ENCODE measurements around the gene SNX25.

SNX25 gene

DNA sequence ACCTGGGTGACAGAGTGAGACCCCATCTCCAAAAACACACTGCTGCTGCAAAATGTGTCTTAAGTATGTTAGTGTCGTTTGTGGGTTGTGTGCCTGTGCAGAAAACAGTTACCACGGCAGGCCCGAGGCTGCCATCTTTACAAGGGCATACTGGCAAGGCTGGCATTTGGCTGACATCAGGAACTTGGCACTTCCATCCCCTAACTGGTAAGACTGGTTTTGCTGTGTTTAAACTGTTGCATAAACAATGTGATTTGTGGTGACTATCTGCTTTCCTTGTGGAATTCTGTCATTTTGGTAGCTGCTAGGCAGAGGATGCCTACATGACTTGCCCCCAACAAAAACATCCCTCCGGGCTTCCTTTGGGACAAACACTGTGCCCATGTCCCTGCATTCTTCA is 174.1 kb downstream of the SNX25 start:
- no peaks in the 10 kb centered on the region for H3K36me3 ChIP-seq (ENCODE audit: control insufficient read depth, insufficient read depth, low read length)
- H3K27me3 ChIP-seq (ENCODE audit: control insufficient read depth, insufficient read depth, low read length), result no peaks in the 10 kb centered on the region
- no peaks in the 10 kb centered on the region for H3K9me3 ChIP-seq (ENCODE audit: control insufficient read depth, low read length)
- peaks cover 9% of the 10 kb centered on the region for H3K4me1 ChIP-seq (ENCODE audit: control insufficient read depth, insufficient read depth, low read length)
- no peak overlapping the region for H3K9ac ChIP-seq (ENCODE audit: low read length)
- H3K4me3 ChIP-seq (ENCODE audit: low read length), result no peak overlapping the region

DNA sequence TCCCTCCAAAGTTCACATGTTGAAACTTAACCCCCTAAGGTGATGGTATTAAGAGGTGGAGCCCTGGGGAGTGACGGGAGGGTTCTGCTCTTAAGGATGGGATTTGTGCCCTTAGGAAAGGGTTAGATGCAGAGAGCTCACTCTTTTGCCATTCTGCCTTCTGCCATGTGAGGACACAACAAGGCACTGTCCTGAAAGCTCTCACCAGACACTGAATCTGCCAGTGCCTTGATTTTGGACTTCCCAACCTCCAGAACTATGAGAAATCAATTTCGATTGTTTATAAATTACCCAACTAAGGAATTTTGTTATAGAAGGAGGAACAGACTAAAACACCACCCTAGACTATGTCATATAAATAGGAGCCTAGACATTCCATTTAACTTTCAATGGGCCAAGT is 174.7 kb downstream of the SNX25 start:
- Histone ChIP-seq H3K27me3 (ENCODE audit: control insufficient read depth, insufficient read depth, low read length) (no peaks in the 10 kb centered on the region), H3K4me3 (ENCODE audit: low read length) (no peak overlapping the region), H3K9me3 (ENCODE audit: control insufficient read depth, low read length) (no peaks in the 10 kb centered on the region), H3K36me3 (ENCODE audit: control insufficient read depth, insufficient read depth, low read length) (no peaks in the 10 kb centered on the region), H3K4me1 (ENCODE audit: control insufficient read depth, insufficient read depth, low read length) (peaks cover 9% of the 10 kb centered on the region), H3K9ac (ENCODE audit: low read length) (no peak overlapping the region)

DNA sequence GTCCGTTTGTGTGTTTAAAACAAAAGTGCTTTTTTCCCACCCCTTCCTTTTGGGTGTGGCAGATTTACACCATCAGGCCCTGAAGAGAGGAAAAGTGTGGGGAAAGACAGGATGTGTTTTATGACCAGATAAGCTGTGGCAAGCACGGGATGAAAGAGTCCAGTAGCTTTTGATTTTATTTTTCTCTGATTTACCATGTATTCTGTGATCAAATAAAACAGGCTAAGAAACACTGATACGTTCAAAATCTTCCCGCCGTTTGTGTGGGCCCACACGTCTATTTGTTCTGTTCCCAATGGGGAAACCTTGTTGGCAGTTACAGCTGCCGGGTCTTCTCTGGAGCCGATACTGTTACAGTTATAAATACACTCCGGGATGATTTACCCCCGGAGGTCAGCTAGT is 175.5 kb downstream of the SNX25 start:
- no peak overlapping the region for H3K9ac ChIP-seq (ENCODE audit: low read length)
- H3K4me1 ChIP-seq (ENCODE audit: control insufficient read depth, insufficient read depth, low read length), result peaks cover 9% of the 10 kb centered on the region
- H3K4me3 ChIP-seq (ENCODE audit: low read length), result no peak overlapping the region

DNA sequence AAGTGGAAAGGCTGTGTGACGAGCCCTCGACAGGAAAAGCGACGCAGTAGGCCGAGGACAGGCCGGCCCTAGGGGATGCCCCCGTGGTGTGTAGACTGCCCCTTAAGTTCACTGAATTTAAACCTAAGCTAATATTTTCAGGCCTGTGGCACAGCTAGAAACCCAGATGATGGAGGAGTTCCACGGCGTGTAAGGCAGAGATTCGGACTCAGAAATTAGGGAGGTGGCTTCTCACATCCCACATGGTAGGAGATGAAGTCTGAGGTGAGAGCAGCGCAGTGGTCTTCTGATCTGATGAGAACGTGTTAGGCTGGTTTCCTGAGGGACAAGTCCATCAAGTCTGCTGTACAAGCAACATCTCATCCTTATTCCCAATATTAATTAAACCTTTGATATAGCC is 178.6 kb downstream of the SNX25 start:
- no peak overlapping the region for H3K9ac ChIP-seq (ENCODE audit: low read length)

More for the DNA sequence above, 175.5 kb downstream of the SNX25 start:
- Histone ChIP-seq H3K27me3 (ENCODE audit: control insufficient read depth, insufficient read depth, low read length) (no peaks in the 10 kb centered on the region), H3K36me3 (ENCODE audit: control insufficient read depth, insufficient read depth, low read length) (no peaks in the 10 kb centered on the region), H3K9me3 (ENCODE audit: control insufficient read depth, low read length) (no peaks in the 10 kb centered on the region)

DNA sequence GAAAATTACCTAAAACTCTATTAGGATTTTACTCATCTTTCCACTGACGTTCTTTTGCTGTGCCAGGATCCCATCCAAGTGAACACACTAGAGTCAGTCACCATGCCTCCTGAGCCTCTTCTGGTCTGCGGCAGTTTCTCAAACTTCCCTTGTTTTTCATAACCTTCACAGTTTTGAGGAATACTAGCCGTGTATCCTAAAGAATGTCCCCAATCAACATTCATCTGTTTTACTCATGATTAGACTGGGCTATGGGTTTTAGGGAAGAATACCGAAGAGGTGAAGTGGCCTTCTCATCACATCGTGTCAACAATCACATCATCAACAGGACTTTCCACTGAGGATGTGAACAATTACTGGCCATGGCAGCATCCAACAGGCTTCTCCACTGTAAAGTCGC is 181.5 kb downstream of the SNX25 start:
- no peaks in the 10 kb centered on the region for H3K27me3 ChIP-seq (ENCODE audit: control insufficient read depth, insufficient read depth, low read length)
- H3K9ac ChIP-seq (ENCODE audit: low read length), result no peak overlapping the region
- H3K9me3 ChIP-seq (ENCODE audit: control insufficient read depth, low read length), result no peaks in the 10 kb centered on the region
- no peaks in the 10 kb centered on the region for H3K4me1 ChIP-seq (ENCODE audit: control insufficient read depth, insufficient read depth, low read length)
- H3K36me3 ChIP-seq (ENCODE audit: control insufficient read depth, insufficient read depth, low read length), result no peaks in the 10 kb centered on the region
- no peak overlapping the region for H3K4me3 ChIP-seq (ENCODE audit: low read length)

More for the DNA sequence above, 178.6 kb downstream of the SNX25 start:
- Histone ChIP-seq H3K4me3 (ENCODE audit: low read length) (no peak overlapping the region), H3K27me3 (ENCODE audit: control insufficient read depth, insufficient read depth, low read length) (no peaks in the 10 kb centered on the region), H3K4me1 (ENCODE audit: control insufficient read depth, insufficient read depth, low read length) (peaks cover 9% of the 10 kb centered on the region), H3K9me3 (ENCODE audit: control insufficient read depth, low read length) (no peaks in the 10 kb centered on the region), H3K36me3 (ENCODE audit: control insufficient read depth, insufficient read depth, low read length) (no peaks in the 10 kb centered on the region)

DNA sequence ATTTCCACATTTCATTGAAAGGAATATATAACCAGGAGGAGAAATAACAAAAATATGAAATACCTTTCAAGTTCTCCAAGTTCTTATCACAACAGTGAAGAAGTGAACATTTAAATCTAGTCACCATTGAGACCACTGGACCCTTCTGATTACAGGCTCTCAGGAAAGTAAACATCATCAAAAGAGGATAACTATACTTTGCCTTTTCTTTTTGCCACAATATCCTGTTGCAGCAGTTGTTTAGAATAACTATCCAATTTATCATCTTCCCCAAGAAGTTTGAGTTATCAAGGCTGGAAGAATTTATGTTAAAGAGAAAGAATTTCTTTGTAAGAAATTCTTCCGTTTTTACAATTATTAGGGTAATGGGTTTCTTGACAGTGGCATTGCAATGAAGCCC is 182.8 kb downstream of the SNX25 start:
- no peak overlapping the region for H3K4me3 ChIP-seq (ENCODE audit: low read length)
- H3K4me1 ChIP-seq (ENCODE audit: control insufficient read depth, insufficient read depth, low read length), result peaks cover 5% of the 10 kb centered on the region
- H3K9me3 ChIP-seq (ENCODE audit: control insufficient read depth, low read length), result no peaks in the 10 kb centered on the region
- no peaks in the 10 kb centered on the region for H3K36me3 ChIP-seq (ENCODE audit: control insufficient read depth, insufficient read depth, low read length)
- no peak overlapping the region for H3K9ac ChIP-seq (ENCODE audit: low read length)
- no peaks in the 10 kb centered on the region for H3K27me3 ChIP-seq (ENCODE audit: control insufficient read depth, insufficient read depth, low read length)

DNA sequence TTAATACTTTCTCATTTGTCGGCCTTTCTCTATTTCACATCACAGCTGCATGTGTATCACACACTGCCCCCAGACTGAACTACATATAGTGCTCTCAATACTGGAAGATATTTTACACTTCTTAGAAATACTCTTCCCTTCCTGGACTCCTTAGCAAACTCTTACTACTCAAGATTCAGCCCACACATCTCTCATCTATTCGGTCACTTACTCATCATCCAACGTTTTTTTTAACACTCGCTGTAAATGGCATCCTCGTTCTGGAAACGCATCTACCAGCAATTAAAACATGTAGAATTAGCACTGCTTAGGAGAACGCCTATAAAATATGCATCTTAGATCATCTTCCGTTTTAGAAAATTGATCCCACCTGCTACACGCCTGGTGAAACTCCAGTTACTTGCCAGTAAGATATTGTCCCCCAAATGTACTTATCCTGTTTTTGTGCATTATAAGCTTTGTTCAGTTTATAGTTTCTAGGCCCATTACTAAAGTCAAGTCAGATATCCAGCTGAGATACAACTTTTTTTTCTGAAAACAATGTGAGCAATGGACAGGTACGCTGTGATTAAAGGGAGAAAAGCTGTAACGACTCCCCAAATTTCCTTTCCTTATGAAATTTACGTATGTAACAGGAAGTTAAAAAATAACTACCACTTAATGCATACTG is 185.3 kb downstream of the SNX25 start:
- no peaks in the 10 kb centered on the region for H3K9me3 ChIP-seq (ENCODE audit: control insufficient read depth, low read length)
- peaks cover 18% of the 10 kb centered on the region for H3K4me1 ChIP-seq (ENCODE audit: control insufficient read depth, insufficient read depth, low read length)
- peak overlapping the region; percentile 92 for H3K9ac ChIP-seq (ENCODE audit: low read length)
- H3K36me3 ChIP-seq (ENCODE audit: control insufficient read depth, insufficient read depth, low read length), result no peaks in the 10 kb centered on the region
- no peaks in the 10 kb centered on the region for H3K27me3 ChIP-seq (ENCODE audit: control insufficient read depth, insufficient read depth, low read length)
- H3K4me3 ChIP-seq (ENCODE audit: low read length), result no peak overlapping the region

DNA sequence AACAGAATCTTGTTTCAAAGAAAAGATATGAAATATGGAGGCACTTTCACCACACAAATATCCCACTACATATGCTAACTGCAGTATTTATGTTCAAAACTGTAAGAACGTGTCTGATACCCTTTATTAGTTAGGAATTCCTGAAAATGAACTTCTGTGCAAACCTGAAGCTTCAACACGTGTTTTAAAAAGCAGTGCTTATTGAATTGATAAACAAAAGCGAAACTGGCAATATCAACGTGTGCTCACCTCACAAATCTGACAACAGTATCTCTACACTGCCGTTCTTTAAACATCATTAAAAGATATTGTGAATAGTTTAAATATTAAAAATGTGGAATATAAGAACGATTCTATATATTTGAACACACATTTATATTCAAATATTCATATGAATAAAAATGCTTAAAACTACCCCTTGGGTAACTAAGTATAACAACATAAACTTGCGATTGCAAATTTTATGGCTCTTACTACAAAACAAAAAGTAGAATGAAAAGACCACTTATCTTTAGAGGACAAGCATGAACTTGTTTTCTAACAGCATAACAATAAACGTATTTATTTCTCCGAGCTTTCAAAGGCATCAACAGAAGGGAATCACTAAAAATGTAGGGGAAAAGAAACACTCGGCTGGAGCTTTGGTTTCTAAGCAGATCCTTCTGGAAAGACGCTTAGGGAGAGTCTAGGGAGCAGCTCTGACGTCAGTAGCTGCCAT is 186.0 kb downstream of the SNX25 start, which contains the start of gene LRP2BP:
Gene LRP2BP, minus strand, starts transcription at position 687 of the 718 bp plus-strand sequence. CDS start 17,738 bp downstream, outside the sequence.
- H3K4me3 ChIP-seq (ENCODE audit: low read length), result peak within 1 kb of the TSS; percentile 95
- no peaks in the 10 kb centered on the region for H3K36me3 ChIP-seq (ENCODE audit: control insufficient read depth, insufficient read depth, low read length)
- H3K9ac ChIP-seq (ENCODE audit: low read length), result peak within 1 kb of the TSS; percentile 92
- no peaks in the 10 kb centered on the region for H3K9me3 ChIP-seq (ENCODE audit: control insufficient read depth, low read length)
- H3K4me1 ChIP-seq (ENCODE audit: control insufficient read depth, insufficient read depth, low read length), result peaks cover 18% of the 10 kb centered on the region
- H3K27me3 ChIP-seq (ENCODE audit: control insufficient read depth, insufficient read depth, low read length), result no peaks in the 10 kb centered on the region

DNA sequence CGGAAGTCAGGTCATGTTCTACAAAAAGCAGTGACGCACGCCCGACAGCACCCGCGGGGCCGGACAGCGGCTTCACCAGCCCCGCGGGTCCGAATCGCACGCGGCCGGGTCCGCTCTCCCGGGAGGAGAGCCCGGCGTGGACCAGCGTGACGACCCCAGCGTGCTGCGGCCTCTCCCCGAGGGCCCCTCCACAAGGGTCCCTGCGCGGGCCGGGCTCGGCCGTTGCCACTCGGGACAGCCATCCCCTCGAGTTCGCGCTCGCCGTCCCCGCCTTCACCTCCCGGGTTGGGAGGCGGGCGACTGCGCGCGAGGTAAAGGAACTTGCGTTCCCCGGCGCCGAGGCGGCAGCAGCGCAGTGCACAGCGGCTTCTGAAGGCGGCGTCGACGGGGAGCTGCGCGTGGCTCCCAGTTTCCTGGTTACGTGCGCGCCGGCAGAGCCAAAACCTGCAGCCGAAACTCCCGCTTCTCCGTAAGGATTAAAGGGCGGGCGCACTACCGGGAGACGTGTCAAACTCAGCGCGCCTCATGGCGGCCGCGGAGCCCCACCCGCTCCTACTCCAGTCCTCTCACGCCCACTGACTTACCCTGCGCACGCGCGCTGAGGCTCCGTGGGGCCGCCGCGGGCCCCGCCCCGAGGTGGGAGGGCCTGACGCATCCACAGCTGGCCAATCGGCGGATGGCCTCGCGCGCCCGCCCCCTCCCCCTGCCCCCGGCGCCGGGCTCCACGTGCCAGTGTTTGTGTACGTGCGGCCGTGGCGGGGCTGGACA is 186.7 kb downstream of the SNX25 start:
- Histone ChIP-seq H3K4me1 (ENCODE audit: control insufficient read depth, insufficient read depth, low read length) (peaks cover 18% of the 10 kb centered on the region), H3K9ac (ENCODE audit: low read length) (peak overlapping the region; percentile 92), H3K27me3 (ENCODE audit: control insufficient read depth, insufficient read depth, low read length) (no peaks in the 10 kb centered on the region), H3K9me3 (ENCODE audit: control insufficient read depth, low read length) (no peaks in the 10 kb centered on the region), H3K4me3 (ENCODE audit: low read length) (peak overlapping the region; percentile 95), H3K36me3 (ENCODE audit: control insufficient read depth, insufficient read depth, low read length) (no peaks in the 10 kb centered on the region)

DNA sequence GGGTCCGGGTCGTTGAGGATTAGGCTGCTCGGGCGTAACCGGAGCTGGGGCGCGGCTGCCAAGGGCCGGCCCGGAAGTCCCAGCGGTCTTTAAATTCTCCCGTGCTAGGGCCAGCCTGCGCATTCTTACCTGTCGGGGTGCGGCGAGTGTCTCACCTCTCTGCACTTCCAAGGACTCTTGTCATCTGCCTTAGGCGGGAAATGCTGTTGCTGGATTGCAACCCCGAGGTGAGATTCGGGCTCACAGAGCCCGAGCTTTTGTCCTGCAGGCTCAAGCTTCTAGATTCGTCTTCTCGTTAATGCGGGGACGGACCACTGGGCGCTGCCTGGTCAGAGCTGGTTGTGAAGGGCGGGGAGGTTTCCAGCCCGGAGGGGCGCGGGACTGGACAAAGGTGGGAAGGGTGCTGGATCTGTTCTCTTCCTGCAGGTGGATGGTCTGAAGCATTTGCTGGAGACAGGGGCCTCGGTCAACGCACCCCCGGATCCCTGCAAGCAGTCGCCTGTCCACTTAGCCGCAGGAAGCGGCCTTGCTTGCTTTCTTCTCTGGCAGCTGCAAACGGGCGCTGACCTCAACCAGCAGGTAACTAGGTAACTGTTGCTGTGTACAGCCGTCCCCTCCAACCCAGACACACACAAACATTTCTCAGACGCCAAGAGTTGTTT is 187.5 kb downstream of the SNX25 start, which contains the start of gene ANKRD37:
Gene ANKRD37, plus strand, starts transcription at position 118 of the 662 bp plus-strand sequence. Its CDS starts 83 bp downstream, at position 201.
- peaks cover 18% of the 10 kb centered on the region for H3K4me1 ChIP-seq (ENCODE audit: control insufficient read depth, insufficient read depth, low read length)
- peak within 1 kb of the TSS; percentile 92 for H3K9ac ChIP-seq (ENCODE audit: low read length)
- peak within 1 kb of the TSS; percentile 95 for H3K4me3 ChIP-seq (ENCODE audit: low read length)
- no peaks in the 10 kb centered on the region for H3K36me3 ChIP-seq (ENCODE audit: control insufficient read depth, insufficient read depth, low read length)
- no peaks in the 10 kb centered on the region for H3K27me3 ChIP-seq (ENCODE audit: control insufficient read depth, insufficient read depth, low read length)
- H3K9me3 ChIP-seq (ENCODE audit: control insufficient read depth, low read length), result no peaks in the 10 kb centered on the region

DNA sequence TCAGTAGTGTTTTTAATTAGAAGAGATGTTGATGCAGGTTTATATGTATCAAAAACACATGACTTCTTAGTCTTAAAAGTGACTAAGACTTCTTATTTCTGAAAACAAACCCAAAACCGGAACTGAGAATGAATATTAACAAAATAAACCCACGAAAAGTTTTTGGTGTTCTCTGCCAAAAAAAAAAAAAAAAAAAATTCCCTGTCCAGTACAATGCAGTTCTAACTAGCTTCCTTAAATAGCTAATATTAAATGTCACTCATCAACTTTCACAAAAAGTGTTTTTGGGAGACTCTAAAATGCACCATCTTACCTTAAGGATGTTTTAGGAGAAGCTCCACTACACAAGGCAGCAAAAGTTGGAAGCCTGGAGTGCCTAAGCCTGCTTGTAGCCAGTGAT is 189.2 kb downstream of the SNX25 start:
- H3K4me1 ChIP-seq (ENCODE audit: control insufficient read depth, insufficient read depth, low read length), result peaks cover 18% of the 10 kb centered on the region
- no peak overlapping the region for H3K9ac ChIP-seq (ENCODE audit: low read length)
- no peaks in the 10 kb centered on the region for H3K27me3 ChIP-seq (ENCODE audit: control insufficient read depth, insufficient read depth, low read length)
- no peaks in the 10 kb centered on the region for H3K36me3 ChIP-seq (ENCODE audit: control insufficient read depth, insufficient read depth, low read length)
- no peak overlapping the region for H3K4me3 ChIP-seq (ENCODE audit: low read length)
- no peaks in the 10 kb centered on the region for H3K9me3 ChIP-seq (ENCODE audit: control insufficient read depth, low read length)

All from mucosa of stomach (tissue), 1 donor.